EH (cell line): Measurements from ENCODE around the gene RXFP3.

Experiments
- DNase-seq: peaks from one replicate; pipeline ENCODE4 v3.0.0-alpha.2; 2015; ENCODE audit warnings: low read depth

The RXFP3 gene

GRCh38 chr5:33981408-33982162, 45.4 kb downstream of the RXFP3 start:
- peak; percentile 48 for DNase-seq

- no peak for DNase-seq
Observed at GRCh38 chr5:33984178-33984577, 48.0 kb downstream of the RXFP3 start.

- DNase-seq: peak; percentile 42
Observed at GRCh38 chr5:33984671-33985124, 48.5 kb downstream of the RXFP3 start, which contains the start of gene SLC45A2. SLC45A2 (minus strand) TSS chr5:33984693; CDS start chr5:33984583, 110 bp downstream.

DNA sequence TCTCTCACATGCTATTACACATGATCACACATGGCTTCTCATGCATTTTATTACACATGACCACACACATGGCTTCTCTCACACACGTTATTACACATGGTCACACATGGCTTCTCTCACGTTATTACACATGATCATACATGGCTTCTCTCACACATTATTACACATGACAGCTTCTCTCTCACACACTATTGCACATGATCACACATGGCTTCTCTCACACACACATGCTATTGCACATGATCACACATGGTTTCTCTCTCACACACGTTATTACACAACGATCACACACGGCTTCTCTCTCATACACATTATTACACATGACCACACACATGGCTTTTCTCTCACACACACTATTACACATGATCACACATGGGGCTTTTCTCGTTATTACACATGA, 49.3 kb downstream of the RXFP3 start:
- DNase-seq: no peak
